WTC11 (cell line): Measurements from ENCODE around the gene UGGT1.

Experiments used
- JUN ChIP-seq: sonication (generic); formaldehyde crosslinking; IDR thresholded peaks from 2 replicates; pipeline ENCODE4 v1.8.0; 2023; ENCODE audit warnings: mild to moderate bottlenecking, missing genetic modification reagents
- ZNF138 ChIP-seq: sonication (generic); formaldehyde crosslinking; conservative IDR thresholded peaks from 2 replicates; pipeline ENCODE4 v1.8.1; 2022; ENCODE audit warnings: mild to moderate bottlenecking, moderate library complexity, missing genetic modification reagents
- TF ChIP-seq, protein P1 (sequence below): sonication (generic); formaldehyde crosslinking; IDR thresholded peaks from 2 replicates; pipeline ENCODE4 v1.8.0; 2022; ENCODE audit warnings: mild to moderate bottlenecking, missing genetic modification reagents
- TF ChIP-seq, protein P2 (sequence below): fragments of 200-600 bp; IDR thresholded peaks from 2 replicates; pipeline ENCODE4 v1.8.0; 2022; ENCODE audit warnings: antibody characterized with exemption

DNA sequence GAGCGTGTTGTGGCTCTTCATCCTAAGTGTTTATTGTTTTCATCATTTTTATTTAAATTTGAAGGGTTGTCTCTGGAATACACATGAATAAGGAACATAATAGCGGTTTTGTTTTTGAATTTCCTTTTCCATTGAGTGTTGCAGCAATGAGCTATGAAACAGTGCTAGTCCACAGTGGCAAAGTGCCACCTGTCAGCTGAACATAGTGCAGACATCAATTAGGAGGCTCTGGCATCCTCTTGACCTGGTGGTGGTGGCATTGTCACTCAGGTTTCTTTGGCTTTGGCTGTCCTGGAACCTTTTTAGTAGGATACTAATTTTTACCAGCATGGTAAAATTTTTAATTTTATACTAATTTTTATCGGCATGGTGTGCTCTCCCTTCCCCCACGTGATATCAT lies 63.2 kb downstream of the UGGT1 start:
- TF ChIP-seq ZNF138 (CRISPR knock-in tag), result no peak
- no peak for TF ChIP-seq JUN (CRISPR knock-in tag)
- TF ChIP-seq, protein P1, sequence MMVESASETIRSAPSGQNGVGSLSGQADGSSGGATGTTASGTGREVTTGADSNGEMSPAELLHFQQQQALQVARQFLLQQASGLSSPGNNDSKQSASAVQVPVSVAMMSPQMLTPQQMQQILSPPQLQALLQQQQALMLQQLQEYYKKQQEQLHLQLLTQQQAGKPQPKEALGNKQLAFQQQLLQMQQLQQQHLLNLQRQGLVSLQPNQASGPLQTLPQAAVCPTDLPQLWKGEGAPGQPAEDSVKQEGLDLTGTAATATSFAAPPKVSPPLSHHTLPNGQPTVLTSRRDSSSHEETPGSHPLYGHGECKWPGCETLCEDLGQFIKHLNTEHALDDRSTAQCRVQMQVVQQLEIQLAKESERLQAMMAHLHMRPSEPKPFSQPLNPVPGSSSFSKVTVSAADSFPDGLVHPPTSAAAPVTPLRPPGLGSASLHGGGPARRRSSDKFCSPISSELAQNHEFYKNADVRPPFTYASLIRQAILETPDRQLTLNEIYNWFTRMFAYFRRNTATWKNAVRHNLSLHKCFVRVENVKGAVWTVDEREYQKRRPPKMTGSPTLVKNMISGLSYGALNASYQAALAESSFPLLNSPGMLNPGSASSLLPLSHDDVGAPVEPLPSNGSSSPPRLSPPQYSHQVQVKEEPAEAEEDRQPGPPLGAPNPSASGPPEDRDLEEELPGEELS (CRISPR knock-in tag), result no peak
- TF ChIP-seq, protein P2, sequence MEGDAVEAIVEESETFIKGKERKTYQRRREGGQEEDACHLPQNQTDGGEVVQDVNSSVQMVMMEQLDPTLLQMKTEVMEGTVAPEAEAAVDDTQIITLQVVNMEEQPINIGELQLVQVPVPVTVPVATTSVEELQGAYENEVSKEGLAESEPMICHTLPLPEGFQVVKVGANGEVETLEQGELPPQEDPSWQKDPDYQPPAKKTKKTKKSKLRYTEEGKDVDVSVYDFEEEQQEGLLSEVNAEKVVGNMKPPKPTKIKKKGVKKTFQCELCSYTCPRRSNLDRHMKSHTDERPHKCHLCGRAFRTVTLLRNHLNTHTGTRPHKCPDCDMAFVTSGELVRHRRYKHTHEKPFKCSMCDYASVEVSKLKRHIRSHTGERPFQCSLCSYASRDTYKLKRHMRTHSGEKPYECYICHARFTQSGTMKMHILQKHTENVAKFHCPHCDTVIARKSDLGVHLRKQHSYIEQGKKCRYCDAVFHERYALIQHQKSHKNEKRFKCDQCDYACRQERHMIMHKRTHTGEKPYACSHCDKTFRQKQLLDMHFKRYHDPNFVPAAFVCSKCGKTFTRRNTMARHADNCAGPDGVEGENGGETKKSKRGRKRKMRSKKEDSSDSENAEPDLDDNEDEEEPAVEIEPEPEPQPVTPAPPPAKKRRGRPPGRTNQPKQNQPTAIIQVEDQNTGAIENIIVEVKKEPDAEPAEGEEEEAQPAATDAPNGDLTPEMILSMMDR, result no peak
